Ishikawa (cell line): ENCODE measurements around the gene ZBED4.

Experiments
- CEBPB ChIP-seq: IDR thresholded peaks from 2 replicates; pipeline ENCODE4 v1.6.1; 2012
- EP300 ChIP-seq: IDR thresholded peaks from 2 replicates; pipeline ENCODE4 v1.6.1; 2012; ENCODE audit warnings: borderline replicate concordance
- MAX ChIP-seq: IDR thresholded peaks from 2 replicates; pipeline ENCODE4 v1.6.1; 2012
- RAD21 ChIP-seq: IDR thresholded peaks from 2 replicates; pipeline ENCODE4 v1.6.1; 2012; ENCODE audit warnings: low read depth
- REST ChIP-seq: IDR thresholded peaks from 2 replicates; pipeline ENCODE4 v1.6.1; 2012; ENCODE audit warnings: low read depth, mild to moderate bottlenecking
- TAF1 ChIP-seq: IDR thresholded peaks from 2 replicates; pipeline ENCODE4 v1.6.1; 2012; ENCODE audit warnings: low read depth, mild to moderate bottlenecking
- TCF12 ChIP-seq: IDR thresholded peaks from 2 replicates; pipeline ENCODE4 v1.6.1; 2012; ENCODE audit warnings: low read depth
- YY1 ChIP-seq: IDR thresholded peaks from 2 replicates; pipeline ENCODE4 v1.6.1; 2012; ENCODE audit warnings: low read depth

- TF ChIP-seq TAF1, result no peak
- no peak for TF ChIP-seq YY1
- TF ChIP-seq MAX, result no peak
- TF ChIP-seq TCF12, result no peak
- no peak for TF ChIP-seq REST
- no peak for TF ChIP-seq EP300
- TF ChIP-seq RAD21, result no peak
- no peak for TF ChIP-seq CEBPB
Measured at GRCh38 chr22:49863931-49864330, 10.3 kb downstream of the ZBED4 start.
